HepG2 (cell line): Measurements from ENCODE around the gene SPTBN5. TPM values are rescaled to one million over a fixed set of nuclear protein-coding genes. Genes with fewer than 3 reads are reported as not detected.
A peak's percentile ranks its signal among the peaks of the same experiment; 100 is the strongest.

Experiments used
- ATAC-seq: fragments of 200-7000 bp; cut with Tn5 transposase; 3 replicates; pipeline ENCODE4 v1.9.1; 2020; ENCODE audit warnings: mild to moderate bottlenecking, moderate library complexity
- BruUV-seq: library from RNA; stranded (reverse); fragments of 400-500 nt; replicated peaks from 2 replicates; lab custom pipeline; 2021; lab: Mats Ljungman, UMichigan
- CTCF ChIA-PET: fragments of 300-600 bp; formaldehyde crosslinking; extraction: SDS; loops from one replicate; lab custom pipeline; 2021; ENCODE audit warnings: low total read pairs, inconsistent platforms, low intra/inter-chr PET ratio; lab: Yijun Ruan, JAX
- POLR2A ChIA-PET: fragments of 350-600 bp; sonication (Branson Sonifier 250); formaldehyde crosslinking; loops from one replicate; lab custom pipeline; 2020; ENCODE audit warnings: antibody characterized with exemption, inconsistent platforms; lab: Yijun Ruan, JAX
- DNase-seq: peaks from one replicate; pipeline ENCODE4 v3.0.0-alpha.2; 2015; ENCODE audit warnings: low spot score
- FAIRE-seq: peaks from 3 replicates; lab custom pipeline; 2011; peaks lifted over from hg19 to GRCh38; lab: Jason Lieb, UNC
- H2AFZ ChIP-seq: one replicate; pipeline ENCODE4 v1.6.1; 2011; ENCODE audit warnings: low read length, inconsistent platforms
- H3K27ac ChIP-seq: fragments of 300-600 bp; 3 replicates; pipeline ENCODE4 v1.8.0; 2011; ENCODE audit warnings: mixed run types, mild to moderate bottlenecking, mixed read lengths, low read length, inconsistent platforms; ENCODE audit not compliant: insufficient read depth; ENCODE audit errors: extremely low read length
- H3K27me3 ChIP-seq, 2 experiments: fragments of 200-600 bp in 1 of 2; 2 replicates in 1 of 2; 3 replicates in 1 of 2; pipeline versions ENCODE4 v1.6.0 to v1.8.0; 2011; ENCODE audit warnings: low read length in 2 of 2, mild to moderate bottlenecking in 2 of 2, moderate library complexity in 2 of 2, inconsistent platforms in 1 of 2; ENCODE audit not compliant: insufficient read depth in 2 of 2, control insufficient read depth in 1 of 2
- H3K36me3 ChIP-seq, 2 experiments: fragments of 200-600 bp in 1 of 2; replicated peaks in 1 of 2; 2 replicates in 1 of 2; 3 replicates in 1 of 2; pipeline versions ENCODE4 v1.5.1 to v1.8.0; 2011; ENCODE audit warnings: low read length in 2 of 2, inconsistent platforms in 1 of 2; ENCODE audit not compliant: insufficient read depth in 2 of 2, control insufficient read depth in 1 of 2
- H3K4me1 ChIP-seq: 2 replicates; pipeline ENCODE4 v1.5.1; 2012; ENCODE audit warnings: low read length, inconsistent platforms; ENCODE audit not compliant: insufficient read depth
- H3K4me2 ChIP-seq: 2 replicates; pipeline ENCODE4 v1.6.0; 2011; ENCODE audit warnings: low read depth, low read length, inconsistent platforms
- H3K4me3 ChIP-seq, 3 experiments: fragments of 200-600 bp in 1 of 3; sonication (generic), shearing (Covaris generic) in 1 of 3; replicated peaks in 1 of 3; 2 replicates each; pipeline ENCODE4 v1.5.1; 2011 to 2016; ENCODE audit warnings: low read length in 3 of 3, inconsistent platforms in 2 of 3, low read depth in 2 of 3, mild to moderate bottlenecking in 2 of 3, control low read depth in 1 of 3, mixed read lengths in 1 of 3; ENCODE audit not compliant: insufficient read depth in 1 of 3
- H3K79me2 ChIP-seq: one replicate; pipeline ENCODE4 v1.6.1; 2011; ENCODE audit warnings: low read length, inconsistent platforms; ENCODE audit not compliant: insufficient read depth
- H3K9ac ChIP-seq: 2 replicates; pipeline ENCODE4 v1.6.0; 2011; ENCODE audit warnings: mild to moderate bottlenecking, low read depth, low read length, inconsistent platforms; ENCODE audit not compliant: insufficient read depth
- H3K9me3 ChIP-seq: 2 replicates; pipeline ENCODE4 v1.5.1; 2012; ENCODE audit warnings: mild to moderate bottlenecking, low read length
- H4K20me1 ChIP-seq: 2 replicates; pipeline ENCODE4 v1.6.0; 2011; ENCODE audit warnings: inconsistent platforms, mild to moderate bottlenecking, low read length, moderate library complexity; ENCODE audit not compliant: insufficient read depth
- ATF1 ChIP-seq: IDR thresholded peaks from 2 replicates; pipeline ENCODE4 v1.6.1; 2016; ENCODE audit warnings: mild to moderate bottlenecking, control low read depth
- ATM ChIP-seq: fragments of 450-650 bp; IDR thresholded peaks from 2 replicates; pipeline ENCODE4 v1.7.1; 2017; ENCODE audit warnings: mild to moderate bottlenecking, borderline replicate concordance
- DR1 ChIP-seq: sonication (generic); formaldehyde crosslinking; IDR thresholded peaks from 2 replicates; pipeline ENCODE4 v1.8.0; 2021; ENCODE audit warnings: mild to moderate bottlenecking, missing genetic modification reagents, inconsistent platforms
- MYPOP ChIP-seq: sonication (generic); formaldehyde crosslinking; IDR thresholded peaks from 2 replicates; pipeline ENCODE4 v1.8.1; 2023; ENCODE audit warnings: mild to moderate bottlenecking, moderate library complexity, missing genetic modification reagents
- POGK ChIP-seq: sonication (generic); formaldehyde crosslinking; conservative IDR thresholded peaks from 2 replicates; pipeline ENCODE4 v1.8.0; 2022; ENCODE audit warnings: mild to moderate bottlenecking, moderate library complexity, missing genetic modification reagents
- ZGPAT ChIP-seq: IDR thresholded peaks from 2 replicates; pipeline ENCODE4 v1.6.1; 2016; ENCODE audit warnings: mild to moderate bottlenecking
- ZHX1 ChIP-seq: sonication (generic); formaldehyde crosslinking; IDR thresholded peaks from 2 replicates; pipeline ENCODE4 v1.8.1; 2022; ENCODE audit warnings: low read depth, mild to moderate bottlenecking, missing genetic modification reagents
- ZNF121 ChIP-seq: sonication (generic); formaldehyde crosslinking; IDR thresholded peaks from 2 replicates; pipeline ENCODE4 v1.5.0; 2020; ENCODE audit warnings: mild to moderate bottlenecking, missing genetic modification reagents
- ZNF256 ChIP-seq: sonication (generic); formaldehyde crosslinking; conservative IDR thresholded peaks from 2 replicates; pipeline ENCODE4 v1.4.0; 2020; ENCODE audit warnings: missing genetic modification reagents
- ZNF276 ChIP-seq: sonication (generic); formaldehyde crosslinking; IDR thresholded peaks from 2 replicates; pipeline ENCODE4 v1.4.0; 2020; ENCODE audit warnings: mild to moderate bottlenecking, low read depth, missing genetic modification reagents
- ZNF839 ChIP-seq: sonication (generic); formaldehyde crosslinking; IDR thresholded peaks from 2 replicates; pipeline ENCODE4 v1.4.0; 2020; ENCODE audit warnings: missing genetic modification reagents, mild to moderate bottlenecking, borderline replicate concordance
- ZSCAN22 ChIP-seq: sonication (generic); formaldehyde crosslinking; IDR thresholded peaks from 2 replicates; pipeline ENCODE4 v1.4.0; 2020; ENCODE audit warnings: mild to moderate bottlenecking, missing genetic modification reagents
- WGBS: methylation state at CpG from one replicate; pipeline ENCODE4 v1.1.6; 2017; ENCODE audit warnings: low lambda C conversion rate; 5-methylcytosine and 5-hydroxymethylcytosine counted together
- in situ Hi-C: cut with HindIII; loops from 2 replicates; pipeline ENCODE4 v1.10.0; 2017; ENCODE audit warnings: low pct_unique_long_range_greater_than_20kb; ENCODE audit not compliant: extremely low pct_ligation_motif_present
- intact Hi-C: fragments of 100-400 bp; cut with micrococcal nuclease; formaldehyde crosslinking; loops from one replicate; pipeline ENCODE4 v1.10.0; 2022; ENCODE audit not compliant: unreplicated experiment
- polyA plus RNA-seq, 8 experiments: library from polyadenylated mRNA; depleted of rRNA in 3 of 8; stranded (reverse) in 7 of 8; unstranded in 1 of 8; fragments of >200 nt; fragmentation: Illumina TruSeq in 4 of 8; extraction: Trizol in 4 of 8; gene quantifications; 2 replicates each; pipeline versions ENCODE4 v1.2.1 to v1.2.3, GENCODE V29; 2011 to 2016; ENCODE audit warnings: low read depth in 4 of 8, missing spikeins in 1 of 8, mixed read lengths in 1 of 8; ENCODE audit not compliant: insufficient read depth in 1 of 8
- total RNA-seq, 5 experiments: library from RNA; depleted of rRNA; stranded (reverse); fragments of >200 nt; fragmentation: Illumina TruSeq; extraction: Trizol; gene quantifications; 2 replicates each; pipeline ENCODE4 v1.2.3, GENCODE V29; 2016; ENCODE audit warnings: low read depth in 1 of 5

The SPTBN5 gene
- total and polyA plus RNA-seq, 2 of the 13 experiments (the other 11 are each of a cell fraction or from before 2014, with no cell fraction given) = 0.01 to 0.07 TPM

GRCh38 chr15:41827880-41828806 is 65.7 kb downstream of the SPTBN5 start, which contains the start of gene JMJD7:
TSS of gene JMJD7 (plus strand) at chr15:41828092. CDS start at chr15:41828125, 33 bp downstream.
- peak; percentile 87 for ATAC-seq
- CTCF ChIA-PET = no interaction called here
- POLR2A ChIA-PET = interaction anchor here (0.6 to 1.0 kb wide), 2 partner anchors 54 to 254 kb away, joined by 4 read pairs; partner anchors contain the start of gene MAPKBP1
- peaks cover 0 to 5% of the 10 kb centered on the region in 2 experiments; a peak in 2 of 5 replicates for H3K36me3 ChIP-seq
- in situ Hi-C loops (no loop called here), intact Hi-C loops (no loop called here)
- H3K27ac ChIP-seq = peak within 1 kb of the TSS; percentile 42
- peak; percentile 61 for DNase-seq
- peak within 1 kb of the TSS; percentile 69 to 99 (median 71) for H3K4me3 ChIP-seq
- H3K9me3 ChIP-seq = no peaks in the 10 kb centered on the region
- peaks cover 18% of the 10 kb centered on the region for H3K4me1 ChIP-seq
- no peak for FAIRE-seq
- BruUV-seq = TSS peak; percentile 69
- peak within 1 kb of the TSS; percentile 61 for H2AFZ ChIP-seq
- WGBS = 5% methylated on average over 12 of the region's 66 CpGs
- no peaks in the 10 kb centered on the region for H4K20me1 ChIP-seq
- H3K4me2 ChIP-seq = peak within 1 kb of the TSS; percentile 90
- H3K27me3 ChIP-seq = no peaks in the 10 kb centered on the region; a peak in 1 of 5 replicates
- peak within 1 kb of the TSS; percentile 90 for H3K9ac ChIP-seq
- H3K79me2 ChIP-seq = no peaks in the 10 kb centered on the region
- TF ChIP-seq ZHX1 (CRISPR knock-in tag) (no peak), ZNF276 (no peak), MYPOP (peak; percentile 59; the same call in 1 of the 2 replicates), ZSCAN22 (CRISPR knock-in tag) (no peak), ZNF256 (CRISPR knock-in tag) (no peak), ZNF121 (CRISPR knock-in tag) (no peak), ATF1 (no peak), ZGPAT (CRISPR knock-in tag) (peak; percentile 59; the same call in 1 of the 2 replicates), ATM (no peak), DR1 (CRISPR knock-in tag) (no peak), POGK (0 out of 2 replicates have a peak, but pooled peaks have one; percentile 24), ZNF839 (CRISPR knock-in tag) (no peak)
